Astrocyte (in vitro differentiated cells and primary cell): Measurements from ENCODE around the gene PSPH.
"Not testable (repeated sequence)": the region's sequence is repeated elsewhere in the genome, so short reads cannot be mapped to it uniquely, and the experiment has no call there.

ENCODE experiments used
- EZH2 ChIP-seq: IDR thresholded peaks from 2 replicates; pipeline ENCODE4 v1.6.1; 2012; ENCODE audit warnings: mild to moderate bottlenecking, low read length, inconsistent platforms; ENCODE audit not compliant: insufficient read depth
- TF ChIP-seq, protein P1 (sequence below): IDR thresholded peaks from 2 replicates; pipeline ENCODE4 v1.5.1; 2011; ENCODE audit warnings: low read depth, mild to moderate bottlenecking, inconsistent platforms, low read length, moderate library complexity; ENCODE audit not compliant: insufficient read depth

DNA sequence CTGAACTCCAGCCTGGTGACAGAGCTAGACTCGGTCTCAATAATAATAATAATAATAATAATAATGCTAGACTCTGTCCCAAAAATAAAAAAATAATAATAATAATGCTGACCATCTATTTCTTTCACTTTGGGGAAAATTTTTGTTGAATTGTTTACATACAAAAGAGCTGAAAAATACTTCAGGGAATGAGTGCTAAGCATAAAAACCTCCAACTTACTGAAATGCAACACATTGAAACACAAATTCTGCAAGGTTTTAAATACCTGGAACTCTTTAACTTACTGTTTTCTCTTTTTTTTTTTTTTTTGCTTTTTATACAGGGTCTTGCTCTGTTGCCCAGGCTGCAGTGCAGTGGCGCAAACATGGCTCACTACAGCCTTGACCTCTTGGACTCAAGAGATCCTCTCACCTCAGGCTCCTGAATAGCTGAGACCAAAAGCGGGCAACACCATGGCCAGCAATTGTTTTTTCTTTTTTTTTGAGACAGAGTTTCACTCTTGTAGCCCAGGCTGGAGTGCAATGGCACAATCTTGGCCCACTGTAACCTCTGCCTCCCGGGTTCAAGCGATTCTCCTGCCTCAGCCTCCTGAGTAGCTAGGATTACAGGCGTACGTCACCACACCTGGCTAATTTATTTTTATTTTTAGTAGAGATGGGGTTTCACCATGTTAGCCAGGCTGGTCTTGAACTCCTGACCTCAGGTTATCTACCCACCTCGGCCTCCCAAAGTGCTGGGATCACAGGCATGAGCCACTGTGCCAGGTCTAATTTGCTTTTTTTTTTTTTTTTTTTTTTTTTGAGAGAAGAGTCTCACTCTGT lies 47.2 kb upstream of the PSPH start:
- TF ChIP-seq, protein P1, sequence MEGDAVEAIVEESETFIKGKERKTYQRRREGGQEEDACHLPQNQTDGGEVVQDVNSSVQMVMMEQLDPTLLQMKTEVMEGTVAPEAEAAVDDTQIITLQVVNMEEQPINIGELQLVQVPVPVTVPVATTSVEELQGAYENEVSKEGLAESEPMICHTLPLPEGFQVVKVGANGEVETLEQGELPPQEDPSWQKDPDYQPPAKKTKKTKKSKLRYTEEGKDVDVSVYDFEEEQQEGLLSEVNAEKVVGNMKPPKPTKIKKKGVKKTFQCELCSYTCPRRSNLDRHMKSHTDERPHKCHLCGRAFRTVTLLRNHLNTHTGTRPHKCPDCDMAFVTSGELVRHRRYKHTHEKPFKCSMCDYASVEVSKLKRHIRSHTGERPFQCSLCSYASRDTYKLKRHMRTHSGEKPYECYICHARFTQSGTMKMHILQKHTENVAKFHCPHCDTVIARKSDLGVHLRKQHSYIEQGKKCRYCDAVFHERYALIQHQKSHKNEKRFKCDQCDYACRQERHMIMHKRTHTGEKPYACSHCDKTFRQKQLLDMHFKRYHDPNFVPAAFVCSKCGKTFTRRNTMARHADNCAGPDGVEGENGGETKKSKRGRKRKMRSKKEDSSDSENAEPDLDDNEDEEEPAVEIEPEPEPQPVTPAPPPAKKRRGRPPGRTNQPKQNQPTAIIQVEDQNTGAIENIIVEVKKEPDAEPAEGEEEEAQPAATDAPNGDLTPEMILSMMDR: not testable (repeated sequence)
- TF ChIP-seq EZH2: not testable (repeated sequence)
